Myocyte (in vitro differentiated cells): ENCODE measurements around the gene PLEKHS1. TPM values are rescaled to one million over a fixed set of nuclear protein-coding genes. Genes with fewer than 3 reads are reported as not detected.
"Not testable (repeated sequence)": the region's sequence is repeated elsewhere in the genome, so short reads cannot be mapped to it uniquely, and the experiment has no call there.

Experiments
- DNase-seq: peaks from one replicate; pipeline ENCODE4 v3.0.0-alpha.2; 2012; ENCODE audit warnings: low read depth
- microRNA-seq: library from miRNA; unstranded; fragments of <30 nt; microRNA quantifications from one replicate; pipeline ENCODE4, GENCODE V29; 2016
- total RNA-seq: library from RNA; depleted of rRNA; stranded (reverse); fragments of >200 nt; gene quantifications from 2 replicates; pipeline ENCODE4 v1.2.3, GENCODE V29; 2014

Gene PLEKHS1
- total RNA-seq, 1 donor from 2014 or later, result not detected

- peak; percentile 91 for DNase-seq
Measured at GRCh38 chr10:113788604-113789083, 37.2 kb downstream of the PLEKHS1 start.

- no peak for DNase-seq
Measured at GRCh38 chr10:113791691-113792090, 40.2 kb downstream of the PLEKHS1 start.

- no peak for DNase-seq
Measured at GRCh38 chr10:113801569-113801968, 50.1 kb downstream of the PLEKHS1 start.

GRCh38 chr10:113802997-113803396, 51.5 kb downstream of the PLEKHS1 start:
- no peak for DNase-seq

- no peak for DNase-seq
Measured at GRCh38 chr10:113806503-113806902, 55.0 kb downstream of the PLEKHS1 start.

GRCh38 chr10:113808168-113808567, 56.7 kb downstream of the PLEKHS1 start:
- DNase-seq, result no peak

GRCh38 chr10:113814700-113815099, 63.2 kb downstream of the PLEKHS1 start:
- DNase-seq, result not testable (repeated sequence)

- no peak for DNase-seq
Measured at GRCh38 chr10:113819989-113820388, 68.5 kb downstream of the PLEKHS1 start.

- DNase-seq, result no peak
Measured at GRCh38 chr10:113820507-113820906, 69.0 kb downstream of the PLEKHS1 start.

- not testable (repeated sequence) for DNase-seq
Measured at GRCh38 chr10:113821306-113821705, 69.8 kb downstream of the PLEKHS1 start.

GRCh38 chr10:113822174-113822573, 70.7 kb downstream of the PLEKHS1 start:
- DNase-seq, result no peak

- DNase-seq, result no peak
Measured at GRCh38 chr10:113823389-113823788, 71.9 kb downstream of the PLEKHS1 start.

- no peak for DNase-seq
Measured at GRCh38 chr10:113825791-113826190, 74.3 kb downstream of the PLEKHS1 start.

GRCh38 chr10:113828567-113828966, 77.1 kb downstream of the PLEKHS1 start:
- DNase-seq, result not testable (repeated sequence)

Small RNA genes lying within 50 kb of the gene (microRNA-seq; reads per million reads assigned to microRNA genes)
- gene MIR4483, result not detected

Other genes starting within 250 kb of the PLEKHS1 start
- gene HABP2, start 198.6 kb upstream of the PLEKHS1 start, total RNA-seq, result not detected in 2 replicates
- 4.1 and 5.6 TPM in 2 replicates for gene NRAP, start 87.6 kb upstream of the PLEKHS1 start, total RNA-seq
- gene CASP7, start 71.8 kb upstream of the PLEKHS1 start, total RNA-seq, result 19.0 and 22.7 TPM in 2 replicates
- 3.8 and 4.4 TPM in 2 replicates for gene DCLRE1A, start 102.4 kb downstream of the PLEKHS1 start, total RNA-seq
- 21.2 and 26.9 TPM in 2 replicates for gene NHLRC2, start 103.0 kb downstream of the PLEKHS1 start, total RNA-seq